ENCODE results near the gene PRC1. TPM values are rescaled to one million over a fixed set of nuclear protein-coding genes. Genes with fewer than 3 reads are reported as not detected.

Gene PRC1
- total RNA-seq, 1 donor from 2014 or later, result 8.9 TPM

Other genes starting within 250 kb of the PRC1 start
- gene FURIN, start 125.9 kb downstream of the PRC1 start, total RNA-seq, result 38.5 and 42.1 TPM in 2 replicates
- 0.26 and 0.43 TPM in 2 replicates for gene FES, start 110.0 kb downstream of the PRC1 start, total RNA-seq
- gene MAN2A2, start 91.2 kb downstream of the PRC1 start, total RNA-seq, result 16.8 and 25.9 TPM in 2 replicates
- gene HDDC3, start 62.0 kb downstream of the PRC1 start, total RNA-seq, result 8.9 and 11.5 TPM in 2 replicates
- gene UNC45A, start 59.2 kb downstream of the PRC1 start, total RNA-seq, result 30.9 and 37.8 TPM in 2 replicates
- gene RCCD1, start 39.7 kb downstream of the PRC1 start, total RNA-seq, result 7.4 and 7.8 TPM in 2 replicates
- 8.3 and 13.4 TPM in 2 replicates for gene VPS33B, start 28.1 kb upstream of the PRC1 start, total RNA-seq
- not detected in 2 replicates for gene SV2B, start 105.7 kb upstream of the PRC1 start, total RNA-seq